Neutrophil (primary cell): Measurements from ENCODE around the gene SMIM32.

Source experiments
- H3K27ac ChIP-seq: fragments of 200-600 bp; sonication (generic); 2 replicates; pipeline ENCODE4 v1.5.1; 2016; ENCODE audit warnings: mild to moderate bottlenecking, moderate library complexity
- H3K27me3 ChIP-seq: fragments of 200-600 bp; sonication (generic); 2 replicates; pipeline ENCODE4 v1.6.0; 2016; ENCODE audit warnings: mild to moderate bottlenecking
- H3K36me3 ChIP-seq: fragments of 200-600 bp; sonication (generic); 2 replicates; pipeline ENCODE4 v1.5.1; 2017
- H3K4me1 ChIP-seq, 2 experiments: fragments of 200-600 bp in 1 of 2; sonication (generic) in 1 of 2; 1 replicate in 1 of 2; 2 replicates in 1 of 2; pipeline versions ENCODE4 v1.5.1 to v1.6.1; 2013 to 2016; ENCODE audit warnings: low read depth in 1 of 2, low read length in 1 of 2, mild to moderate bottlenecking in 1 of 2, moderate library complexity in 1 of 2; ENCODE audit not compliant: control insufficient read depth in 1 of 2, insufficient read depth in 1 of 2
- H3K4me3 ChIP-seq, 2 experiments: fragments of 200-600 bp in 1 of 2; sonication (generic) in 1 of 2; 1 replicate in 1 of 2; 2 replicates in 1 of 2; pipeline ENCODE4 v1.5.1; 2013 to 2016; ENCODE audit warnings: low read depth in 1 of 2, low read length in 1 of 2, mild to moderate bottlenecking in 1 of 2, moderate library complexity in 1 of 2
- H3K9me3 ChIP-seq: fragments of 200-600 bp; sonication (generic); 2 replicates; pipeline ENCODE4 v1.5.1; 2016
- TF ChIP-seq, protein P1 (sequence below): fragments of 200-600 bp; sonication (generic); IDR thresholded peaks from 2 replicates; pipeline ENCODE4 v1.5.1; 2016; ENCODE audit warnings: antibody characterized with exemption

SMIM32 gene

DNA sequence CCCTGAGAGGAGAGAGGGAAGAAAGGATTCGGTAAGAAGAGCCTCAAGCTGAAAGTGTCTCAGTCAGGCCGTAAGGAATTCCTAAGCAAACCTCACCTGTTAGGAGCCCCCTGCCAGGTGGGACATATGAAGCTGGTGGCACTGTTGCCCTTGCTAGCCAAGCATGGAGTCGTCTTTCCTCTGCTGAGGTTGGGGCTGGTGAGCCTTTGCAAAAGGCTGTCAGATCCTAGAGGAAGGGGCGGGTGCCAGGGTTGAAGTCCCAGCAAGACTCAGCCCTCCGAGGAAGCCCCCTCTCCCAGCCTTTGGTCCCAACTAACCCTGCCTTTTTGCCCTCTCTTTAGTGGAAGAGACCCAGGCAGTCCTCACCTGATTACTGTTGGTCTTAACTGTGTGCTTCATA lies 5.5 kb upstream of the SMIM32 start:
- H3K27me3 ChIP-seq, result peaks cover 97% of the 10 kb centered on the region
- H3K9me3 ChIP-seq, result no peaks in the 10 kb centered on the region
- H3K36me3 ChIP-seq, result no peaks in the 10 kb centered on the region
- H3K27ac ChIP-seq, result no peak overlapping the region
- TF ChIP-seq, protein P1, sequence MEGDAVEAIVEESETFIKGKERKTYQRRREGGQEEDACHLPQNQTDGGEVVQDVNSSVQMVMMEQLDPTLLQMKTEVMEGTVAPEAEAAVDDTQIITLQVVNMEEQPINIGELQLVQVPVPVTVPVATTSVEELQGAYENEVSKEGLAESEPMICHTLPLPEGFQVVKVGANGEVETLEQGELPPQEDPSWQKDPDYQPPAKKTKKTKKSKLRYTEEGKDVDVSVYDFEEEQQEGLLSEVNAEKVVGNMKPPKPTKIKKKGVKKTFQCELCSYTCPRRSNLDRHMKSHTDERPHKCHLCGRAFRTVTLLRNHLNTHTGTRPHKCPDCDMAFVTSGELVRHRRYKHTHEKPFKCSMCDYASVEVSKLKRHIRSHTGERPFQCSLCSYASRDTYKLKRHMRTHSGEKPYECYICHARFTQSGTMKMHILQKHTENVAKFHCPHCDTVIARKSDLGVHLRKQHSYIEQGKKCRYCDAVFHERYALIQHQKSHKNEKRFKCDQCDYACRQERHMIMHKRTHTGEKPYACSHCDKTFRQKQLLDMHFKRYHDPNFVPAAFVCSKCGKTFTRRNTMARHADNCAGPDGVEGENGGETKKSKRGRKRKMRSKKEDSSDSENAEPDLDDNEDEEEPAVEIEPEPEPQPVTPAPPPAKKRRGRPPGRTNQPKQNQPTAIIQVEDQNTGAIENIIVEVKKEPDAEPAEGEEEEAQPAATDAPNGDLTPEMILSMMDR, result no peak
- H3K4me1 ChIP-seq, result no peaks in the 10 kb centered on the region
- H3K4me3 ChIP-seq, result no peak overlapping the region

DNA sequence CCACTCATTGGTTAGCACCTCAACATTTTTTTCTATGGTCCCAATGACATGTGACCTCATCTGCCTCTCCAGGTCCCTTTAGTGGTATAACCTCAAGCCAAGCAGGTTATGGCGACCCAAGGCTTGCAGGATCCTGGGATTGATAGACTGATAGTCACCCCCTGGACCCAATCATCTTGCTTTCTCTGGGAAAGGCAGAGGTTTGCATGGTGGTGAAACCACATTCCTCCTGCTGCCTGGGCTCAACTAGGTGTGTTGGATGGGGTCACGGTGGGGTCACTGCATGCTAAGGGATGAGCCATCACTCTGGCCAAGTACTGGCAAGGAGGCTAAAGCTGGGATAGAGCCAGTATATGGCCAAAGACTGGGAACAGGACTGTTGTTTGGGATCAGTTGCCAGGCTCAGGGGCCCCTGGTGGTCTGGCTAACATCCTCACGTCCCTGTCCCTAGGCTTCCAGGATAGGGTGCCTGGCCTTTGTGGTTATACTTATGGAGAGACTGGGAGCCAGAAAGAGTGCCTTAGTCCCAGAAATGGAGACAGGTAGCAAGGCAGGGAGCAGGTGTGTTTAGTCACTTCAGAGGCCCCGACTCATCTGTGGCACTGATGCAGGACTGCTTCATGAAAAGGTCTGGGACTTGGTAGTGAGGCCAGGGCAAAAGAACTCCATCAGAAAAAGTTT lies 4.6 kb upstream of the SMIM32 start:
- no peaks in the 10 kb centered on the region for H3K4me1 ChIP-seq
- H3K4me3 ChIP-seq, result no peak overlapping the region
- no peaks in the 10 kb centered on the region for H3K9me3 ChIP-seq
- TF ChIP-seq, protein P1, result no peak
- H3K27ac ChIP-seq, result no peak overlapping the region
- peaks cover 97% of the 10 kb centered on the region for H3K27me3 ChIP-seq
- no peaks in the 10 kb centered on the region for H3K36me3 ChIP-seq

DNA sequence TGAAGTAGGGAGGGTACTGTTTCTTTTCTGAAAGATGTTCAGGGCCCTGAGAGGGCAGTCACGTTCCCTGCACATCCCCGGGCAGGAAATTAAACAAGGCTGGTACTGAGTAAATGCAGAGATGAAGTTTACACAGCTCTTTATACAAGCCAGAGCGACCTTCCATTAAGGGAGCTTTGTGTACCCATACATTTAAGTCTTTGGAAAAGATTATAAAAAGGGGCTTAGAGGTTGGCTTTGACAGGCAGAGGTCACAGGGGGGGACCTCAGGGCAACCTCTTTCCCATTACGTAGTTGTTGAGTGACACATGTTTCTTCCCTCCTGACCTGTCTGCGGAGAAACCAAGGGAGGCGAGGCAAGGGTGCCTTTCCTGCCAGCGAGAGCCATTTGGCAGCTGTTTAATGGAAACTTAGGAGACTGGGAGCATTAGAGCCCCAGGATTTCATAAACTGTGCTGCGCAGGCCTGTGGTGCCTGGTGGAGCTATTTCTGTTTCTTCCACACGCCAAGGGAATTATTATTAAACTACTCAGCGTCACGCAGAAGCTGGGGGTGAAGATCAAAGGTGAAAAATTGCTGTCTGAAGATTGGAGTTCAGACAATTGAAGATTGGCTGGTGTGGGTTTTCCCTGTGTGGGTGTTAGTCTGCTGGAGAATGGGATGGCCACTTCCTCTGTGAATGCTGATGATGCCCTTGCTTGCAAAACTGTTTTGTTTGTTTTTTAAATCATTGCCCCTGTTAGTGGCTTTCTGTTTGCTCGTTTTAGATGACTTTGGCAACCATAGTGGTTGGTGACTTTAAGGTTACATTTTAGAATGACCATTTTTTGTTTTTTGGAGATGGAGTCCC lies 3.2 kb upstream of the SMIM32 start:
- H3K27me3 ChIP-seq, result peaks cover 97% of the 10 kb centered on the region
- peaks cover 0 to 4% of the 10 kb centered on the region in 2 experiments for H3K4me1 ChIP-seq
- TF ChIP-seq, protein P1, result no peak
- no peak overlapping the region for H3K4me3 ChIP-seq
- no peaks in the 10 kb centered on the region for H3K36me3 ChIP-seq
- no peaks in the 10 kb centered on the region for H3K9me3 ChIP-seq
- no peak overlapping the region for H3K27ac ChIP-seq

DNA sequence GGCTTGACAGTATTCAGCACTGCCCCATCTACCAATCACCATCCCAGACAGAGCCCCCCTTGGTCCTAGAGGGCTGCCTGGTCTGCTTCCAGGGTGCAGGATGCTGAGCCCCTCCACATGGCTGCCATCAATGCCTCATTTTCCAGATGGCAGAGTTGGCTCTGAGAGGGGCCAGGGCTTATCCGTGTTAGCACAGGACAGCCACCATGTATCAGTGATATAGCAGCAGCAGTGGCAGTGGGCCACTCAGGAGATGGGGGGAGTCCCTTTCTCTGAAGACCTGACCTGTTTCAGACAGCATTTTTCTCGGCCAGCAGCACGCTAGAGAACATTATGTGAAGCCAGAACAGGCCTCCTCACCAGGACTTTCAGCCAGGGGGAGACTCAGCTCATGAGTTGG lies 1.6 kb upstream of the SMIM32 start:
- TF ChIP-seq, protein P1, result no peak
- H3K27me3 ChIP-seq, result peaks cover 97% of the 10 kb centered on the region

DNA sequence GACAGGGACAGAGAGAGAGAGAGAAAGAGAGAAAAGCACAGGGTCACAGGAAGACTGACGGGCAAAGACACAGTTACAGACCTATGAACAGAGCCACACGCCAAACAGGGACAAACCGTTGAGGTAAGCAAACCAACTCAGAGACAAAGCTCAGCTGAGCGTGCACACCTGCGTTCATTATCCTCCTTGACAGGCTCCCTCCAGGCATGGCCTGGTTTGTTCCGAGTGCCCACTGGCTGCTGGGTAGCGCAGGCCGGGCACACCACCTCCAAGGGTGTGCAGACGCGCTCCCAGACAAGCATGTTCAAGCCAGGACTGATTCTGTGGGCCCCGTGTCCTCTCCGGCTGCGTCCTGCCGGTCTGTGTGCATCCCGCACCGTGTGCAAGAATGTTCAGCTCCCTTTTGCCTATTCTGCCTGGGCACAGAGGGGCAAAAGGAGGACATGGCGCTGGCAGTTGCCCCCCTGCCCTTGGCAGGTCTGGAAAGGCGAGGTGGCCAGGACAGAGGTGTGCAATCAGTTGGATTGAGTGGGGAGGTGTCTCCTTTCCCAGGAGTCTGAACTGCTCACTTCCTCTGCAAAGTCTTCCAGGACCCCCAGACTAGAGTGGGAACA lies 467 bp upstream of the SMIM32 start:
- H3K36me3 ChIP-seq, result no peaks in the 10 kb centered on the region
- no peaks in the 10 kb centered on the region for H3K9me3 ChIP-seq
- peaks cover 0 to 4% of the 10 kb centered on the region in 2 experiments for H3K4me1 ChIP-seq
- no peak overlapping the region for H3K4me3 ChIP-seq
- peaks cover 91% of the 10 kb centered on the region for H3K27me3 ChIP-seq
- H3K27ac ChIP-seq, result no peak overlapping the region
- TF ChIP-seq, protein P1, result no peak

More for the DNA sequence above, 1.6 kb upstream of the SMIM32 start:
- Histone ChIP-seq H3K4me3 (no peak overlapping the region), H3K36me3 (no peaks in the 10 kb centered on the region), H3K9me3 (no peaks in the 10 kb centered on the region), H3K4me1 (peaks cover 0 to 4% of the 10 kb centered on the region in 2 experiments), H3K27ac (no peak overlapping the region)
